ENCODE measurements around the gene MED31.
"Not testable (repeated sequence)": the region's sequence is repeated elsewhere in the genome, so short reads cannot be mapped to it uniquely, and the experiment has no call there.

The MED31 gene

DNA sequence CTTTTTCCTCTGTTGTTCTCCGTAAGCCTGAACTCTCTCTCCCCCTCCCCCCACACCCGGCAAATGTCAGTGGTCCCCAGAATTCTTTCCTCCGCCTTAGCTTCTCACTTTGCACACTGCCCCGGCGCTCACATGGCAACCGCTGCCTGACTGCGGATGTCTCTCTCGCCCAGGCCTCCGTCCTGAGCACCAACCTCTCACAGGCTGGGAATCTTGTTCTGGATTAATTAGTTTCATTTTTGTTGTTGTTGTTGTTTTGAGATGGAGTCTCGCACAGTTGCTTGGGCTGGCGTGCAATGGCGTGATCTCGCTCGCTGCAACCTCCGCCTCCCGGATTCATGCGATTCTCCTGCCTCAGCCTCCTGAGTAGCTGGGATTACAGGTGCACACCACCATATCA, 16.8 kb upstream of the MED31 start:
- H3K4me1 ChIP-seq (ENCODE audit: control insufficient read depth, insufficient read depth, low read length) = no peaks in the 10 kb centered on the region
- no peaks in the 10 kb centered on the region for H3K9me3 ChIP-seq (ENCODE audit: control insufficient read depth, low read length)
- no peak overlapping the region for H3K27ac ChIP-seq (ENCODE audit: insufficient read depth, low read depth, low read length, poor library complexity, severe bottlenecking)
- WGBS, 2 experiments = 92 to 94% methylated on average over 17 of the region's 17 CpGs
- H3K27me3 ChIP-seq (ENCODE audit: control insufficient read depth, insufficient read depth, low read length, poor library complexity, severe bottlenecking) = no peaks in the 10 kb centered on the region
- no peak overlapping the region for H3K4me3 ChIP-seq (ENCODE audit: insufficient read depth, low read depth, low read length)
- H3K36me3 ChIP-seq (ENCODE audit: control insufficient read depth, insufficient read depth, low read length) = no peaks in the 10 kb centered on the region

DNA sequence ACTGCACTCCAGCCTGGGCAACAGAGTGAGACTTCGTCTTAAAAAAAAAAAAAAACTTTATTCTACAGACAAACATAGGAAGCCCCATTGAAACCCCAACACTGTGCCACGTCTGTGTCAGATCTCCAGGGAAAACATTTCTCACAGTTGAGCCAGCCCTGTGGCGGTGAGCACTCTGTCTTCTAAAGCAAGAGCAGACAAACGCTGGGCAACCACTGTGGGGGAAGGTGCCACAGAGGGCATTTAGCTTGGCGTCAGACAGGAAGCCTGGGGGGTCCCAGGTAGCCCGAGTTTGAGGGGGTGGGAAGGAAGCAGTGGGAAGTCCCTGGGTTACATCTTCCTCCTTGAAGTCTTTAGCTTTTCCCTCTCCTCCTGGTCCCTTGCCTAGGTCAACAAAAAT, 16.1 kb upstream of the MED31 start:
- 85 to 87% methylated on average over 6 of the region's 6 CpGs for WGBS, 2 experiments
- Histone ChIP-seq H3K27ac (ENCODE audit: insufficient read depth, low read depth, low read length, poor library complexity, severe bottlenecking) (no peak overlapping the region), H3K4me3 (ENCODE audit: insufficient read depth, low read depth, low read length) (no peak overlapping the region), H3K9me3 (ENCODE audit: control insufficient read depth, low read length) (no peaks in the 10 kb centered on the region), H3K27me3 (ENCODE audit: control insufficient read depth, insufficient read depth, low read length, poor library complexity, severe bottlenecking) (no peaks in the 10 kb centered on the region), H3K4me1 (ENCODE audit: control insufficient read depth, insufficient read depth, low read length) (no peaks in the 10 kb centered on the region), H3K36me3 (ENCODE audit: control insufficient read depth, insufficient read depth, low read length) (no peaks in the 10 kb centered on the region)

DNA sequence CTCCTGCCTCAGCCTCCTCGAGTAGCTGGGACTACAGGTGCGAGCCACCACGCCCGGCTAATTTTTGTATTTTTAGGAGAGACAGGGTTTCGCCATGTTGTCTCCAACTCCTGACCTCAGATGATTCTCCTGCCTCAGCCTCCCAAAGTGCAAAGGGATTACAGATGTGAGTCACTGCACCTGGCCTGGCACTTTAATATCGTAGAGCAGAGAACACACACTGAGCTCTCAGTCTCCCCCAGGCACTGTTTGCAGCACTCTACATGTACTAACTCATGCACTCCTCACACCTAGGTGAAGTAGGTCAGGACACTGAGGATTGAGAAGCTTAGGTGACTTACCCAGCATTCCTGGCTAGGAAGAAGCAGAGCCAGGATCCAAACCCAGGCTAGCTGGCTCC, 15.2 kb upstream of the MED31 start:
- Histone ChIP-seq H3K27me3 (ENCODE audit: control insufficient read depth, insufficient read depth, low read length, poor library complexity, severe bottlenecking) (peaks cover 2% of the 10 kb centered on the region), H3K27ac (ENCODE audit: insufficient read depth, low read depth, low read length, poor library complexity, severe bottlenecking) (no peak overlapping the region)
- 93 to 96% methylated on average over 6 of the region's 6 CpGs for WGBS, 2 experiments

DNA sequence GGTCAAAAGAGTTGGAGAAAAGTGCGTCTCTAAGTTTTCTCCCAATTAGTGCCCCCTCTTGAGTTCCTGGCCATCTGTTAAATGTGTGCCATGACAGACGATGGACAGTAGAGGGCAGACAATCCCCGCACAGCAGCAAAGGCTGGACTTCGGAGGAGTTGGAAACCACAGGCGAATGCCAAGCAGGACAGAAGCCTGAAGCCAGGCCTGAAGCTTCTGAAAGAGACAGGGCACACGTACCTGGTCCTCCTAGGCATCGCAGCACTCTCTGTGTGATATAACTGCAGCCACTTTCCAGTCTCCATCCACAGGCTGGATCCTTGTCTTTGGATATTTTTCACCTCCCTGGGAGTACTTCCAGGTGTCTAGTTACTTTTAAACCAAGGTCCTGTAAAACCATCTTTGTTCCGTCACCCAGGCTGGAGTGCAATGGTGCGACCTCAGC, 14.7 kb upstream of the MED31 start:
- no peaks in the 10 kb centered on the region for H3K9me3 ChIP-seq (ENCODE audit: control insufficient read depth, low read length)
- H3K4me3 ChIP-seq (ENCODE audit: insufficient read depth, low read depth, low read length) = no peak overlapping the region
- no peaks in the 10 kb centered on the region for H3K36me3 ChIP-seq (ENCODE audit: control insufficient read depth, insufficient read depth, low read length)
- H3K27me3 ChIP-seq (ENCODE audit: control insufficient read depth, insufficient read depth, low read length, poor library complexity, severe bottlenecking) = peaks cover 4% of the 10 kb centered on the region
- H3K27ac ChIP-seq (ENCODE audit: insufficient read depth, low read depth, low read length, poor library complexity, severe bottlenecking) = no peak overlapping the region
- WGBS, 2 experiments = 28 to 31% methylated on average over 9 of the region's 9 CpGs
- no peaks in the 10 kb centered on the region for H3K4me1 ChIP-seq (ENCODE audit: control insufficient read depth, insufficient read depth, low read length)

More for the DNA sequence above, 15.2 kb upstream of the MED31 start:
- Histone ChIP-seq H3K4me3 (ENCODE audit: insufficient read depth, low read depth, low read length) (no peak overlapping the region), H3K4me1 (ENCODE audit: control insufficient read depth, insufficient read depth, low read length) (no peaks in the 10 kb centered on the region), H3K36me3 (ENCODE audit: control insufficient read depth, insufficient read depth, low read length) (no peaks in the 10 kb centered on the region), H3K9me3 (ENCODE audit: control insufficient read depth, low read length) (no peaks in the 10 kb centered on the region)

DNA sequence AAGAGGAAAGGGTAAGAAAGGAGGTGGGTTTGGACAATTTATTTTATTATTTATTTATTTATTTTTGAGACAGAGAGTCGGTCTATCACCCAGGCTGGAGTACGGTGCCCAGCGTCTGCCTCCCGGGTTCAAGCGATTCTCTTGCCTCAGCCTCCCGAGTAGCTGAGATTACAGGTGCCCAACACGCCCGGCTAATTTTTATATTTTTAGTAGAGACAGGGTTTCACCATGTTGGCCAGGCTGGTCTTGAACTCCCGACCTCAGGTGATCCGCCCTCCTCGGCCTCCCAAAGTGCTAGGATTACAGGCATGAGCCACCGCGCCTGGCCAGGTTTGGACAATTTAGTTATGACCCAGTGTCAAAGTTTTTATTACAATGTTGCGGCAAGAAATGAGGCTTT, 11.8 kb upstream of the MED31 start:
- peaks cover 27% of the 10 kb centered on the region for H3K27me3 ChIP-seq (ENCODE audit: control insufficient read depth, insufficient read depth, low read length, poor library complexity, severe bottlenecking)
- not testable (repeated sequence) for H3K27ac ChIP-seq (ENCODE audit: insufficient read depth, low read depth, low read length, poor library complexity, severe bottlenecking); H3K4me1 ChIP-seq (ENCODE audit: control insufficient read depth, insufficient read depth, low read length); H3K4me3 ChIP-seq (ENCODE audit: insufficient read depth, low read depth, low read length); H3K36me3 ChIP-seq (ENCODE audit: control insufficient read depth, insufficient read depth, low read length); H3K9me3 ChIP-seq (ENCODE audit: control insufficient read depth, low read length)
- WGBS, 2 experiments = 87 to 95% methylated on average over 14 of the region's 14 CpGs

DNA sequence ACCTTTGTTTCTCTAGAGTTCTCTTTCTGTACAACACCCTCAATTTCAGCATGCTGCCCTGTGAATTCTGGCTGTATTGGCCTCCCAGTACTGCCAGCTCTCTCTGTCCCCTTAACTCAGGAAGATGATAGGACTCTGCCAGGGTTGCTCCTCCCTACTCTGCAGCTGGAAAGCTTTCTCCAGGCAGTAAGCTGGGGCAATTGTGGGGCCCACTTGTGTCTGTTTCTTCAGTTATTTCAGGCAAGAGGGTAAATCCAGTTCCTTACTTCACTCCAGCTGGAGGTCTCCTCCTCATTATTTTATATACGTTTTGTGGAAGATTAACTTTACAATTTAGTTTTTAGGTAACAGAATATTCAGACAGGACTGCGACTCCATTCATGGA, 10.1 kb upstream of the MED31 start:
- peaks cover 44% of the 10 kb centered on the region for H3K27me3 ChIP-seq (ENCODE audit: control insufficient read depth, insufficient read depth, low read length, poor library complexity, severe bottlenecking)
- no peaks in the 10 kb centered on the region for H3K36me3 ChIP-seq (ENCODE audit: control insufficient read depth, insufficient read depth, low read length)
- no peak overlapping the region for H3K27ac ChIP-seq (ENCODE audit: insufficient read depth, low read depth, low read length, poor library complexity, severe bottlenecking)
- H3K4me1 ChIP-seq (ENCODE audit: control insufficient read depth, insufficient read depth, low read length) = no peaks in the 10 kb centered on the region
- no peaks in the 10 kb centered on the region for H3K9me3 ChIP-seq (ENCODE audit: control insufficient read depth, low read length)
- no peak overlapping the region for H3K4me3 ChIP-seq (ENCODE audit: insufficient read depth, low read depth, low read length)
- whole genome bisulfite sequencing, 2 experiments = 91 to 100% methylated on average over 2 of the region's 2 CpGs

DNA sequence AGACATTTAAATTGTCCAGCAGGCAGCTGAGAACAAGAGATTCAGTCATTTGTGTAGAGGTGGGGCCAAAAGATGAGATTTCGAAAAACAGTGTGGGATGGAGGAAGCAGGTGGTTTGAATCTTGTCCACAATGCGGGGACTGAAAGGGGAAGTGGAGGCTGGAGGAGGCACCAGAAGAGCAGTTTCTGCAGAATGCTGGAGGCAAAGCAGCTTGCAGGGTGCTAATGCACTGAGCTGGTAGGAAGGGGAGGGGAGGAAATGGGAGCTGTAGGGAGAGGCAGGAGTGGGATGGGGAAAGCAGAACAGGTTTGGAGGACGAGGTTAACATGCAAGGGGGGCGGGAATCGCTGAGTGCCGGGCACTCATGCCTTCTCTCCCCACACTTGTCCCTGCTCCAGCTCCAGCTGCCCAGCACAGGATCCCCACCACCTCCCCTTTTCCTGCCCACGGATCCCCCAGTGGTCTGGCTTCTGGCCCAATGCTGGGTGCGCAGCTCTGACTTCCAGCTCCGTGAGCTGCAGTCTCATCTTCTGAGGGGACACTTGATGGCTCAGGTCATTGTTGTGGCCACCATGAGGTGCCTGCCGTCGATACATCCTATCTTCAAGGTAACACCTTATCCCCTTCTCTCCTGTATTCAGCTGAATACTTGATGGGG, 9.5 kb upstream of the MED31 start:
- no peaks in the 10 kb centered on the region for H3K36me3 ChIP-seq (ENCODE audit: control insufficient read depth, insufficient read depth, low read length)
- H3K27ac ChIP-seq (ENCODE audit: insufficient read depth, low read depth, low read length, poor library complexity, severe bottlenecking) = no peak overlapping the region
- H3K27me3 ChIP-seq (ENCODE audit: control insufficient read depth, insufficient read depth, low read length, poor library complexity, severe bottlenecking) = peaks cover 49% of the 10 kb centered on the region
- H3K4me1 ChIP-seq (ENCODE audit: control insufficient read depth, insufficient read depth, low read length) = no peaks in the 10 kb centered on the region
- H3K4me3 ChIP-seq (ENCODE audit: insufficient read depth, low read depth, low read length) = no peak overlapping the region
- H3K9me3 ChIP-seq (ENCODE audit: control insufficient read depth, low read length) = no peaks in the 10 kb centered on the region
- WGBS, 2 experiments = 81 to 84% methylated on average over 11 of the region's 11 CpGs

DNA sequence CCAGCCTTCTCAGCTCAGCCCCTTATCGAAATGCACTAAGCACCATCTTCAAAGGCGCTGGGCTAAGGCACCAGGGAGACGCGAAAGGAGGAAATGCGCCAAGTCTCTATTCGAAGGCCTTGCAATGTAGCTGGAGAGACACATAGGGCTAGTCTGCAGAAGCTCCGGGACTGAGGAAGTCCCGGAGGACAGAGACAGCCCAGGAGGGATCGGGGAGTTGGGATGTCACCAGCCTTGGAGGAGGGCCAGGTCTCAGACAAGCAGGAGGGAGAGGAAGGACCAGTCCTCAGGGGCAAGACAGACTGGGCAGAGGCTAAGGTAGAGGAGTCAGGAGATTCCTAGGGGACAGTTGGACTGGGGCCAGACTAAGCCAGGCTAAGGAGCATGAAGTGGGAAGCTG, 8.7 kb upstream of the MED31 start:
- H3K27me3 ChIP-seq (ENCODE audit: control insufficient read depth, insufficient read depth, low read length, poor library complexity, severe bottlenecking) = peaks cover 58% of the 10 kb centered on the region
- H3K36me3 ChIP-seq (ENCODE audit: control insufficient read depth, insufficient read depth, low read length) = no peaks in the 10 kb centered on the region
- H3K4me3 ChIP-seq (ENCODE audit: insufficient read depth, low read depth, low read length) = no peak overlapping the region
- H3K4me1 ChIP-seq (ENCODE audit: control insufficient read depth, insufficient read depth, low read length) = peaks cover 4% of the 10 kb centered on the region
- no peaks in the 10 kb centered on the region for H3K9me3 ChIP-seq (ENCODE audit: control insufficient read depth, low read length)
- WGBS, 2 experiments = 86 to 89% methylated on average over 9 of the region's 9 CpGs
- no peak overlapping the region for H3K27ac ChIP-seq (ENCODE audit: insufficient read depth, low read depth, low read length, poor library complexity, severe bottlenecking)

DNA sequence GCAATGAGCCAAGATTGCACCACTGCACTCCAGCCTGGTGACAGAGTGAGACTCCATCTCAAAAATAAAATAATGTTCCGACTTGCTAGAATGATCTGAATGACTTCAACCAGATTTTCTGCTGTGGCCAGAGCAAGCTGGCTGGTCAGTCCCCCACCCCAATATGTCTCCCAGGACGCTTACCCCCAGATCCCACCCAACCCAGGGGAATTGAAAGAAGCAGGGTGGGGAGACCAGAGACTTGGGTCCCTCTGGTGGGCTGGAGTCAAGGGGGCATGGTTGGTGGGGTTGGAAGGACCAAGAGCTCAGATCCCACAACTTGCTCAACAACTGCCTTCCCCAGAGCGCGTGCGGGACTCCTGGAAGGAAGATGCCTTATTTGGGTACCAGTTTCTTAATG, 7.0 kb upstream of the MED31 start:
- H3K27ac ChIP-seq (ENCODE audit: insufficient read depth, low read depth, low read length, poor library complexity, severe bottlenecking); H3K9me3 ChIP-seq (ENCODE audit: control insufficient read depth, low read length); H3K4me3 ChIP-seq (ENCODE audit: insufficient read depth, low read depth, low read length); H3K36me3 ChIP-seq (ENCODE audit: control insufficient read depth, insufficient read depth, low read length): not testable (repeated sequence)
- Histone ChIP-seq H3K4me1 (ENCODE audit: control insufficient read depth, insufficient read depth, low read length) (peaks cover 19% of the 10 kb centered on the region), H3K27me3 (ENCODE audit: control insufficient read depth, insufficient read depth, low read length, poor library complexity, severe bottlenecking) (peaks cover 75% of the 10 kb centered on the region)
- WGBS, 2 experiments = 93 to 99% methylated on average over 2 of the region's 5 CpGs

DNA sequence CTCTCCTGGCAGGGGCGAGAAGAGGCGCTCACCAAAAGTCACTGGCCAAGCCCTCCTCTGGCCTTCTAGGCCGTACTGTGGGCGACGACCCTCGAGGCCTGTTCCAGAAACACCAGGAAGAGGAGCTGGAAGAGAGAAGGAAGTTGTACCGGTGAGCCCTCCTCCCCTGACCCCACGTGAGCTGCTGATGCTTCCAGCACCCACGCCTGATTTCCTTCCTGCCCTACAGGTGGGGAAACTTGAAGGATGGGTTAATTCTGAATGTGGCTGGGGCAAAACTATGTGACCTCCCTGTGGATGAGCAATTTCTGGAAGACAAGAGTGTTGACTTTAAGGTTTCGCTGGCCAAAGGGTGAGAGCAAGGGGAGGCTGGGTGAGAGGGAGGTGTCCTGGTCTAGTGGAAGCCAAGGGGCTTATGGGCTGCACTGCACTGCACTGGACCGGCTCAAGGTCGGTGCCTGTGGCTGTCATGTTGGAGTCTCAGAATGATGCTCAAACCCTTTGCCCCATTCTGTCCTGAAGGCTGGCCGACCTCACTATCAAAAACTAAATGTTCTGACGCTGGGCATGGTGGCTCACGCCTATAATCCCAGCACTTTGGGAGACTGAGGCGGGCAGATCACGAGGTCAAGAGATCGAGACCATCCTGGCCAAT, 6.4 kb upstream of the MED31 start:
- H3K27ac ChIP-seq (ENCODE audit: insufficient read depth, low read depth, low read length, poor library complexity, severe bottlenecking) = no peak overlapping the region
- peaks cover 24% of the 10 kb centered on the region for H3K4me1 ChIP-seq (ENCODE audit: control insufficient read depth, insufficient read depth, low read length)
- H3K36me3 ChIP-seq (ENCODE audit: control insufficient read depth, insufficient read depth, low read length) = no peaks in the 10 kb centered on the region
- no peaks in the 10 kb centered on the region for H3K9me3 ChIP-seq (ENCODE audit: control insufficient read depth, low read length)
- H3K27me3 ChIP-seq (ENCODE audit: control insufficient read depth, insufficient read depth, low read length, poor library complexity, severe bottlenecking) = peaks cover 80% of the 10 kb centered on the region
- 73 to 82% methylated on average over 18 of the region's 18 CpGs for WGBS, 2 experiments
- H3K4me3 ChIP-seq (ENCODE audit: insufficient read depth, low read depth, low read length) = no peak overlapping the region

Measured in ectodermal cell (in vitro differentiated cells).